AG04450 (cell line): ENCODE results near the gene USP12. TPM values are rescaled to one million over a fixed set of nuclear protein-coding genes. Genes with fewer than 3 reads are reported as not detected.

Experiments used
- CTCF ChIA-PET: fragments of 300-600, 350-600 bp; formaldehyde crosslinking; extraction: SDS; loops from one replicate; lab custom pipeline; 2022; ENCODE audit warnings: antibody characterized with exemption, inconsistent platforms; lab: Charles Lee
- POLR2A ChIA-PET: fragments of 350-600 bp; formaldehyde crosslinking; extraction: SDS; loops from one replicate; lab custom pipeline; 2021; ENCODE audit warnings: antibody characterized with exemption, inconsistent platforms; lab: Yijun Ruan, JAX
- DNase-seq: peaks from one replicate; pipeline ENCODE4 v3.0.0-alpha.2; 2011; ENCODE audit warnings: low read depth, low spot score
- H3K27ac ChIP-seq: one replicate; pipeline ENCODE4 v1.5.1; 2012; ENCODE audit warnings: low read depth, low read length, control low read depth
- H3K27me3 ChIP-seq: one replicate; pipeline ENCODE4 v1.6.0; 2012; ENCODE audit warnings: low read length; ENCODE audit not compliant: control insufficient read depth, insufficient read depth
- H3K4me3 ChIP-seq: 2 replicates; pipeline ENCODE4 v1.5.1; 2011; ENCODE audit warnings: mild to moderate bottlenecking, low read depth, low read length, control low read depth
- H3K9me3 ChIP-seq: 2 replicates; pipeline ENCODE4 v1.5.1; 2012; ENCODE audit warnings: low read length; ENCODE audit not compliant: control insufficient read depth, insufficient read depth
- polyA plus RNA-seq: library from polyadenylated mRNA; depleted of rRNA; stranded (reverse); fragments of >200 nt; gene quantifications from 2 replicates; pipeline ENCODE4 v1.2.3, GENCODE V29; 2011
- TF ChIP-seq, protein P1 (sequence below): IDR thresholded peaks from 2 replicates; pipeline ENCODE4 v1.5.1; 2011; ENCODE audit warnings: low read depth, low read length, control low read depth, inconsistent platforms

USP12 gene
- polyA plus RNA-seq, 1 experiment: 18.0 TPM

DNA sequence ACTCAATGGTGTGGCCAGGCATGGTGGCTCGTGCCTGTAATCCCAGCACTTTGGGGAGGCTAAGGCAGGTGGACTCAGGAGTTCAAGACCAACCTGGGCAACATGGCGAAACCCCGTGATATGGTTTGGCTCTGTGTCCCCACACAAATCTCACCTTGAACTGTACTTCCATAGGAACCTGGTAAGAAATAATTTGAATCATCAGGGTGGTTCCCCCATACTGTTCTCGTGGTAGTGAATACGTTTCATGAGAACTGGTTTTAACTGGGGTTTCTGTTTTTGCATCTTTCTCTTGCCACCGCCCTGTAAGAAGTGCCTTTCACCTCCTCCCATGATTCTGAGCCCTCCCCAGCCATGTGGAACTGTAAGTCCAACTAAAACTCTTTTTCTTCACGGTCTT, 49.6 kb downstream of the USP12 start:
- TF ChIP-seq, protein P1, sequence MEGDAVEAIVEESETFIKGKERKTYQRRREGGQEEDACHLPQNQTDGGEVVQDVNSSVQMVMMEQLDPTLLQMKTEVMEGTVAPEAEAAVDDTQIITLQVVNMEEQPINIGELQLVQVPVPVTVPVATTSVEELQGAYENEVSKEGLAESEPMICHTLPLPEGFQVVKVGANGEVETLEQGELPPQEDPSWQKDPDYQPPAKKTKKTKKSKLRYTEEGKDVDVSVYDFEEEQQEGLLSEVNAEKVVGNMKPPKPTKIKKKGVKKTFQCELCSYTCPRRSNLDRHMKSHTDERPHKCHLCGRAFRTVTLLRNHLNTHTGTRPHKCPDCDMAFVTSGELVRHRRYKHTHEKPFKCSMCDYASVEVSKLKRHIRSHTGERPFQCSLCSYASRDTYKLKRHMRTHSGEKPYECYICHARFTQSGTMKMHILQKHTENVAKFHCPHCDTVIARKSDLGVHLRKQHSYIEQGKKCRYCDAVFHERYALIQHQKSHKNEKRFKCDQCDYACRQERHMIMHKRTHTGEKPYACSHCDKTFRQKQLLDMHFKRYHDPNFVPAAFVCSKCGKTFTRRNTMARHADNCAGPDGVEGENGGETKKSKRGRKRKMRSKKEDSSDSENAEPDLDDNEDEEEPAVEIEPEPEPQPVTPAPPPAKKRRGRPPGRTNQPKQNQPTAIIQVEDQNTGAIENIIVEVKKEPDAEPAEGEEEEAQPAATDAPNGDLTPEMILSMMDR: no peak
- ChIA-PET POLR2A (no interaction called here), CTCF (no interaction called here)
- no peak overlapping the region for H3K4me3 ChIP-seq
- no peak for DNase-seq
- H3K27me3 ChIP-seq: no peaks in the 10 kb centered on the region
- H3K27ac ChIP-seq: no peak overlapping the region
- H3K9me3 ChIP-seq: peaks cover 8% of the 10 kb centered on the region

DNA sequence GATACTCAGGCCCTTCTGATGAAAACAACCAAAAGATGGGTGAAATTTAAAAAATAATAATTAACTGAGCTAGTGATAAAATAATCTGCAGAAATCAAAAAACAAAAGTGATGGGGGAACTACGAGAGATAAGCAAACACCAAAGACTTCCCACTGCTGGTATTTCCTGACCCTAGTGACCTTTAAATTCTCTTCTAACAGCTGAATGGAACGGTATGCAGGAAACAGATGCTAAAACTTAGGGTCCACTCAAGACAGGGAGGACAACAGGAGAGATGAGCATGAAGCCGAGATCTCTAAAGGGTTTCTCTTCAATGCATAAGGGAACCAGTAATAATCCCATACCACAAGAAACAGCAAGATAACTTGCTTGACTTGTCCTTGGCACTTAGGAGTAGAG, 50.8 kb downstream of the USP12 start:
- ChIA-PET CTCF (no interaction called here), POLR2A (interaction anchor here (1.0 kb wide), 1 partner anchor 44 kb away, joined by 6 read pairs; no protein-coding TSS in a partner anchor)
- peaks cover 8% of the 10 kb centered on the region for H3K9me3 ChIP-seq
- no peak overlapping the region for H3K27ac ChIP-seq
- TF ChIP-seq, protein P1: no peak
- no peak for DNase-seq
- no peaks in the 10 kb centered on the region for H3K27me3 ChIP-seq
- no peak overlapping the region for H3K4me3 ChIP-seq

DNA sequence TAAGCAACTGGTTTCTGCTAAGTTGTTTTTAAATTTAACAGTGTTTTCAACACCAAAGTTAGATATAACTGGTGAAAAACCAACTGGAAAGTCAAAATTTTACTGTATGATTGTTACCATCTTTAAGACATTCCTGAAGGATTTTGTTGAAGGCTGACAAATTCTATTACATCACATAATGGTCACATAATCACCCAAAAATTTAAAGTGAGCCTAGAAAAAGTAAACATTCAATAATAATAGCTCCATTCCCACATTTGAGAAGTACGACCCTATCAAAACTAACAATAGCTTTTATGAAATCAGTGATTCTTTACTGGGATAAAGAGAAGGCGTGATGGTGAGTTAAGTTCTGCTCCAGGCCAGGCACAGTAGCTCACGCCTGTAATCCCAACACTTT, 51.6 kb downstream of the USP12 start:
- DNase-seq: no peak
- Histone ChIP-seq H3K9me3 (peaks cover 3% of the 10 kb centered on the region; the same call in 1 of the 2 replicates), H3K27ac (no peak overlapping the region), H3K4me3 (no peak overlapping the region), H3K27me3 (no peaks in the 10 kb centered on the region)
- POLR2A ChIA-PET: interaction anchor here (1.0 kb wide), 1 partner anchor 44 kb away, joined by 6 read pairs; no protein-coding TSS in a partner anchor
- TF ChIP-seq, protein P1: no peak
- CTCF ChIA-PET: no interaction called here

DNA sequence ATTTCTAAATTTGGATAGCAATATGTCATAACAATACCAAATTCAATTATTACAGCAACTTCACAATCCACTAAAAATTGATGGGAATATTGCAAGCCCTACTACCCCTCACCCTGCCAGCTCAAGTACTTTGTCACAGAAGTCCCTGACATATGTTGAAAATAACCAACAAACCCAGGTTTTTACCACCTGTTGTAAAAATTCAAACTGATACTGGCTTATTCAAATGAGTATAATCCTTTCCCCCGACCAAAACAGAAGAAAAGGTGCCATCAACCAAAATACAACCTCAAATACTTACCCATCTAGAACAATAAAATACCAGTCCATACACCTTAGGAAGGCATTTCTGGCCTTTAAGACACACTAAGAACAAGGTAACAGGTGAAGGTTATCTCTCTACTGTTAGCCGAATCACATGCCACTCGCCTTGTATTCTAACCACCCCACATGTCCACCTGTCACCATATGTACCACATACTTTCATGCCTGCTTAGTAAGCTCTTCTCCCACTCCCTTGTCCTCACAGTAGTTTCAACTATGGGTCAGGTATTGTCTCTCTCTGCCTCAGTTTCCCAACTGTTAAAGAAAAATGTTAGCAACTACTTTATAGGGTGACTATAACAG, 53.1 kb downstream of the USP12 start:
- no peak for DNase-seq
- TF ChIP-seq, protein P1: no peak
- ChIA-PET CTCF (no interaction called here), POLR2A (no interaction called here)
- H3K9me3 ChIP-seq: peaks cover 2% of the 10 kb centered on the region; the same call in 1 of the 2 replicates
- no peak overlapping the region for H3K4me3 ChIP-seq
- H3K27me3 ChIP-seq: no peaks in the 10 kb centered on the region
- H3K27ac ChIP-seq: no peak overlapping the region

DNA sequence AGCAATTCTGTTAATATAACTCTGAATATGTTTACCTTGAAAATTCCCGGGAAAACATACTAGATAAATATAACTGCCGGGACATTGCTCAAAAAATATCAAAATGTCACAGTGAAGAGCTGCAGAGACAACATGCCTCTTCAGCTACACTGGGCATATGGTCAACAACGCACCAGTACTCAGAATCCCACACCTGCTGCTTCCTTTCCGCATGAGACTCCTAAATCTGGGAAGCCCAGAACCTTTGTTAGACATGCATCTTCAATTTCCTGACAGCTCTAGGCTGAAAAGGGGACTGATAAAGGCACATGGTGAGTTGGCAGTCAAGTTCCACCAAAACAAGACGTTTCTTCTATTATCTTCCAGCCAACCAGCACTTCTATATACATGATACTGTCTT, 53.7 kb downstream of the USP12 start:
- H3K4me3 ChIP-seq: no peak overlapping the region
- H3K27me3 ChIP-seq: no peaks in the 10 kb centered on the region
- POLR2A ChIA-PET: no interaction called here
- no peak for DNase-seq
- CTCF ChIA-PET: no interaction called here
- no peak overlapping the region for H3K27ac ChIP-seq
- no peaks in the 10 kb centered on the region for H3K9me3 ChIP-seq
- TF ChIP-seq, protein P1: no peak
